Activated gamma-delta T cell treated with anti-CD3 and anti-CD28 coated beads, Interleukin-2, amount 50 U/mL, for 16 hours (primary cell): ENCODE data around the gene PLK5.
"Not testable (repeated sequence)": the region's sequence is repeated elsewhere in the genome, so short reads cannot be mapped to it uniquely, and the experiment has no call there.

Experiments
- DNase-seq: peaks from one replicate; pipeline ENCODE4 v3.0.0-alpha.2; 2020; ENCODE audit warnings: low read depth

PLK5 gene

GRCh38 chr19:1507763-1508506 is 15.9 kb upstream of the PLK5 start:
- peak; percentile 84 for DNase-seq

- DNase-seq = no peak
Measured at GRCh38 chr19:1508507-1508856, 15.4 kb upstream of the PLK5 start.

GRCh38 chr19:1509602-1510441 is 14.1 kb upstream of the PLK5 start:
- no peak for DNase-seq

- DNase-seq = no peak
Measured at GRCh38 chr19:1510442-1510806, 13.5 kb upstream of the PLK5 start.

GRCh38 chr19:1510807-1511206 is 13.1 kb upstream of the PLK5 start:
- no peak for DNase-seq

- DNase-seq = no peak
Measured at GRCh38 chr19:1511318-1512317, 12.3 kb upstream of the PLK5 start.

GRCh38 chr19:1512671-1513498 is 11.0 kb upstream of the PLK5 start, which contains the start of gene ADAMTSL5:
Gene ADAMTSL5 (minus strand): TSS chr19:1513019. CDS start chr19:1510943, 2,076 bp downstream.
- DNase-seq = peak; percentile 40

GRCh38 chr19:1513499-1514294 is 10.2 kb upstream of the PLK5 start:
- peak; percentile 47 for DNase-seq

GRCh38 chr19:1514295-1514661 is 9.6 kb upstream of the PLK5 start:
- DNase-seq = no peak

- no peak for DNase-seq
Measured at GRCh38 chr19:1514986-1515721, 8.7 kb upstream of the PLK5 start.

- no peak for DNase-seq
Measured at GRCh38 chr19:1516395-1516753, 7.5 kb upstream of the PLK5 start.

GRCh38 chr19:1518471-1518870 is 5.4 kb upstream of the PLK5 start:
- no peak for DNase-seq

GRCh38 chr19:1519802-1520201 is 4.1 kb upstream of the PLK5 start:
- not testable (repeated sequence) for DNase-seq

- no peak for DNase-seq
Measured at GRCh38 chr19:1520203-1520780, 3.6 kb upstream of the PLK5 start.

GRCh38 chr19:1521636-1522035 is 2.2 kb upstream of the PLK5 start:
- no peak for DNase-seq

- no peak for DNase-seq
Measured at GRCh38 chr19:1522061-1522460, 1.8 kb upstream of the PLK5 start.

- no peak for DNase-seq
Measured at GRCh38 chr19:1522838-1523237, 1.0 kb upstream of the PLK5 start.

GRCh38 chr19:1524287-1524971 is 552 bp downstream of the PLK5 start:
- DNase-seq = no peak

- DNase-seq = no peak
Measured at GRCh38 chr19:1524972-1525325, 1.1 kb downstream of the PLK5 start.
